Mesenchymal stem cell (in vitro differentiated cells and primary cell): ENCODE measurements around the gene DGCR6.
"Not testable (repeated sequence)": the region's sequence is repeated elsewhere in the genome, so short reads cannot be mapped to it uniquely, and the experiment has no call there.

Experiments used
- DNase-seq: peaks from one replicate; pipeline ENCODE4 v3.0.0-alpha.2; 2013
- H2AFZ ChIP-seq: one replicate; pipeline ENCODE4 v1.6.1; 2013; ENCODE audit warnings: low read depth, mild to moderate bottlenecking, control low read depth, inconsistent platforms, low read length, moderate library complexity
- H2AK5ac ChIP-seq: 2 replicates; pipeline ENCODE4 v1.6.1; 2013; ENCODE audit warnings: low read length, moderate library complexity, mild to moderate bottlenecking, inconsistent platforms; ENCODE audit not compliant: severe bottlenecking
- H2BK120ac ChIP-seq: one replicate; pipeline ENCODE4 v1.6.1; 2013; ENCODE audit warnings: low read depth, mild to moderate bottlenecking, inconsistent platforms, low read length, moderate library complexity
- H2BK12ac ChIP-seq, 2 experiments: one replicate each; pipeline ENCODE4 v1.6.1; 2013; ENCODE audit warnings: inconsistent platforms in 2 of 2, low read length in 2 of 2, mild to moderate bottlenecking in 2 of 2, moderate library complexity in 2 of 2, control low read depth in 1 of 2
- H2BK15ac ChIP-seq: one replicate; pipeline ENCODE4 v1.6.1; 2013; ENCODE audit warnings: mild to moderate bottlenecking, low read depth, inconsistent platforms; ENCODE audit not compliant: poor library complexity, severe bottlenecking
- H2BK5ac ChIP-seq: 2 replicates; pipeline ENCODE4 v1.6.1; 2013; ENCODE audit warnings: low read depth, mild to moderate bottlenecking, low read length, control low read depth, inconsistent platforms; ENCODE audit not compliant: poor library complexity, severe bottlenecking
- H3K14ac ChIP-seq, 2 experiments: one replicate each; pipeline ENCODE4 v1.6.1; 2013; ENCODE audit warnings: inconsistent platforms in 2 of 2, low read length in 2 of 2, control low read depth in 1 of 2, mild to moderate bottlenecking in 1 of 2, moderate library complexity in 1 of 2
- H3K18ac ChIP-seq, 2 experiments: one replicate each; pipeline ENCODE4 v1.6.1; 2013; ENCODE audit warnings: inconsistent platforms in 2 of 2, low read length in 2 of 2, control low read depth in 1 of 2, low read depth in 1 of 2, mild to moderate bottlenecking in 1 of 2
- H3K23ac ChIP-seq, 2 experiments: one replicate each; pipeline ENCODE4 v1.6.1; 2013; ENCODE audit warnings: inconsistent platforms in 2 of 2, low read length in 2 of 2, mild to moderate bottlenecking in 2 of 2, moderate library complexity in 2 of 2, control low read depth in 1 of 2
- H3K27ac ChIP-seq: 2 replicates; pipeline ENCODE4 v1.5.1; 2013; ENCODE audit warnings: mild to moderate bottlenecking, moderate library complexity, low read length, control low read depth, inconsistent platforms; ENCODE audit not compliant: poor library complexity, severe bottlenecking
- H3K27me3 ChIP-seq, 2 experiments: 2 replicates each; pipeline versions ENCODE4 v1.6.1 to v1.7.0; 2013; ENCODE audit warnings: low read length in 2 of 2, mild to moderate bottlenecking in 2 of 2, moderate library complexity in 2 of 2, control low read depth in 1 of 2, inconsistent platforms in 1 of 2; ENCODE audit not compliant: control insufficient read depth in 1 of 2, insufficient read depth in 1 of 2
- H3K36me3 ChIP-seq, 2 experiments: 2 replicates each; pipeline versions ENCODE4 v1.6.1 to v1.7.0; 2013; ENCODE audit warnings: low read length in 2 of 2, control low read depth in 1 of 2, inconsistent platforms in 1 of 2, low read depth in 1 of 2, mild to moderate bottlenecking in 1 of 2; ENCODE audit not compliant: insufficient read depth in 2 of 2, control insufficient read depth in 1 of 2
- H3K4ac ChIP-seq, 2 experiments: one replicate each; pipeline ENCODE4 v1.6.1; 2013; ENCODE audit warnings: inconsistent platforms in 2 of 2, low read length in 2 of 2, mild to moderate bottlenecking in 2 of 2, moderate library complexity in 2 of 2, control low read depth in 1 of 2, low read depth in 1 of 2
- H3K4me1 ChIP-seq: 2 replicates; pipeline ENCODE4 v1.6.1; 2013; ENCODE audit warnings: low read depth, low read length, control low read depth; ENCODE audit not compliant: control insufficient read depth, insufficient read depth
- H3K4me2 ChIP-seq: 2 replicates; pipeline ENCODE4 v1.6.1; 2013; ENCODE audit warnings: low read length, mild to moderate bottlenecking, inconsistent platforms; ENCODE audit not compliant: poor library complexity, severe bottlenecking
- H3K4me3 ChIP-seq, 2 experiments: 2 replicates each; pipeline versions ENCODE4 v1.5.1 to v1.7.0; 2013; ENCODE audit warnings: low read length in 2 of 2, mild to moderate bottlenecking in 2 of 2, control low read depth in 1 of 2, low read depth in 1 of 2; ENCODE audit not compliant: insufficient read depth in 1 of 2
- H3K79me1 ChIP-seq: replicated peaks from 2 replicates; pipeline ENCODE4 v1.6.1; 2013; ENCODE audit warnings: mild to moderate bottlenecking, control low read depth, low read length, inconsistent platforms; ENCODE audit not compliant: poor library complexity, severe bottlenecking
- H3K9ac ChIP-seq: 2 replicates; pipeline ENCODE4 v1.7.0; 2013; ENCODE audit warnings: mild to moderate bottlenecking, low read length, moderate library complexity
- H3K9me3 ChIP-seq: 2 replicates; pipeline ENCODE4 v1.7.0; 2013; ENCODE audit warnings: mild to moderate bottlenecking, low read length; ENCODE audit not compliant: control insufficient read depth
- H4K8ac ChIP-seq: one replicate; pipeline ENCODE4 v1.6.1; 2013; ENCODE audit warnings: inconsistent platforms, mild to moderate bottlenecking, low read length, moderate library complexity
- H4K91ac ChIP-seq: one replicate; pipeline ENCODE4 v1.6.1; 2013; ENCODE audit warnings: mild to moderate bottlenecking, low read length, inconsistent platforms
- WGBS: methylation state at CpG from one replicate; pipeline ENCODE4 v1.1.7; 2013; ENCODE audit warnings: mixed read lengths; 5-methylcytosine and 5-hydroxymethylcytosine counted together

The DGCR6 gene

GRCh38 chr22:18929459-18929858, 23.3 kb downstream of the DGCR6 start:
- H4K8ac ChIP-seq, result no peak overlapping the region
- H2AFZ ChIP-seq, result no peak overlapping the region
- H3K4me1 ChIP-seq, result no peaks in the 10 kb centered on the region
- H2BK12ac ChIP-seq, result no peak overlapping the region
- H2BK5ac ChIP-seq, result no peak overlapping the region
- no peak overlapping the region for H3K9ac ChIP-seq
- H3K4me2 ChIP-seq, result no peak overlapping the region
- no peak overlapping the region for H2BK15ac ChIP-seq
- H3K18ac ChIP-seq, result no peak overlapping the region
- H3K23ac ChIP-seq, result no peak overlapping the region
- no CpG with 5 or more reads among the region's 5 CpGs for WGBS
- H3K4me3 ChIP-seq, result no peak overlapping the region
- H3K4ac ChIP-seq, result no peak overlapping the region
- no peaks in the 10 kb centered on the region for H3K9me3 ChIP-seq
- H2BK120ac ChIP-seq, result no peak overlapping the region
- no peak overlapping the region for H4K91ac ChIP-seq
- no peaks in the 10 kb centered on the region for H3K27me3 ChIP-seq
- no peaks in the 10 kb centered on the region for H3K79me1 ChIP-seq
- no peak for DNase-seq
- no peaks in the 10 kb centered on the region for H3K36me3 ChIP-seq
- H3K14ac ChIP-seq, result no peak overlapping the region
- no peak overlapping the region for H3K27ac ChIP-seq
- no peak overlapping the region for H2AK5ac ChIP-seq

GRCh38 chr22:18931905-18932652, 26.0 kb downstream of the DGCR6 start:
- Histone ChIP-seq H2AK5ac (no peak overlapping the region), H3K18ac (no peak overlapping the region), H3K36me3 (no peaks in the 10 kb centered on the region), H3K79me1 (no peaks in the 10 kb centered on the region), H3K9me3 (no peaks in the 10 kb centered on the region), H3K23ac (no peak overlapping the region), H4K91ac (no peak overlapping the region), H2BK120ac (no peak overlapping the region), H2BK5ac (no peak overlapping the region), H2BK15ac (no peak overlapping the region), H3K27ac (no peak overlapping the region), H3K14ac (no peak overlapping the region), H3K9ac (no peak overlapping the region), H3K4me2 (no peak overlapping the region), H3K27me3 (no peaks in the 10 kb centered on the region), H2AFZ (no peak overlapping the region), H2BK12ac (no peak overlapping the region), H3K4ac (no peak overlapping the region), H3K4me1 (no peaks in the 10 kb centered on the region), H4K8ac (no peak overlapping the region), H3K4me3 (no peak overlapping the region)
- WGBS, result no CpG with 5 or more reads among the region's 16 CpGs
- DNase-seq, result no peak

- no peak overlapping the region for H3K4me3 ChIP-seq
- no peak overlapping the region for H3K18ac ChIP-seq
- no peak overlapping the region for H3K14ac ChIP-seq
- no peak overlapping the region for H2BK5ac ChIP-seq
- H3K4me1 ChIP-seq, result no peaks in the 10 kb centered on the region
- H4K8ac ChIP-seq, result no peak overlapping the region
- H3K27ac ChIP-seq, result no peak overlapping the region
- H2BK15ac ChIP-seq, result no peak overlapping the region
- no peak overlapping the region for H3K4ac ChIP-seq
- H3K4me2 ChIP-seq, result no peak overlapping the region
- H3K9ac ChIP-seq, result no peak overlapping the region
- H3K23ac ChIP-seq, result no peak overlapping the region
- H3K36me3 ChIP-seq, result no peaks in the 10 kb centered on the region
- no peak overlapping the region for H2AK5ac ChIP-seq
- H3K9me3 ChIP-seq, result no peaks in the 10 kb centered on the region
- WGBS, result no CpG with 5 or more reads among the region's 7 CpGs
- H2AFZ ChIP-seq, result no peak overlapping the region
- H3K79me1 ChIP-seq, result no peaks in the 10 kb centered on the region
- H4K91ac ChIP-seq, result no peak overlapping the region
- H3K27me3 ChIP-seq, result no peaks in the 10 kb centered on the region
- no peak for DNase-seq
- H2BK120ac ChIP-seq, result no peak overlapping the region
- H2BK12ac ChIP-seq, result no peak overlapping the region
Observed at GRCh38 chr22:18933914-18934313, 27.8 kb downstream of the DGCR6 start.

GRCh38 chr22:18934688-18935087, 28.6 kb downstream of the DGCR6 start:
- not testable (repeated sequence) for H3K18ac ChIP-seq, H3K9me3 ChIP-seq, H3K4me2 ChIP-seq, H3K27me3 ChIP-seq, H4K91ac ChIP-seq, H3K27ac ChIP-seq, H2BK12ac ChIP-seq, H3K14ac ChIP-seq, H2AK5ac ChIP-seq, H2AFZ ChIP-seq, H3K4me1 ChIP-seq, DNase-seq, H2BK5ac ChIP-seq, H4K8ac ChIP-seq, H3K9ac ChIP-seq, H3K79me1 ChIP-seq, H3K23ac ChIP-seq, H3K36me3 ChIP-seq, H3K4me3 ChIP-seq, H2BK120ac ChIP-seq, H2BK15ac ChIP-seq, H3K4ac ChIP-seq
- WGBS, result no CpG with 5 or more reads among the region's 7 CpGs
